Retina (tissue), 1 donor: ENCODE measurements around the gene NSMCE1.

Experiments
- DNase-seq: peaks from one replicate; pipeline ENCODE4 v3.0.0-alpha.2; 2016

The NSMCE1 gene

GRCh38 chr16:27268376-27269299 is at the start of gene NSMCE1:
Gene NSMCE1, minus strand, starts transcription at chr16:27268772. Its CDS starts 11,202 bp downstream, at chr16:27257570.
- DNase-seq, result peak; percentile 95

GRCh38 chr16:27317738-27318391 is 49.3 kb upstream of the NSMCE1 start:
- no peak for DNase-seq

- DNase-seq, result no peak
Measured at GRCh38 chr16:27317320-27317719, 48.7 kb upstream of the NSMCE1 start.

- no peak for DNase-seq
Measured at GRCh38 chr16:27316038-27316680, 47.6 kb upstream of the NSMCE1 start.

GRCh38 chr16:27315333-27316037 is 46.9 kb upstream of the NSMCE1 start:
- no peak for DNase-seq

GRCh38 chr16:27314986-27315332 is 46.4 kb upstream of the NSMCE1 start:
- no peak for DNase-seq

- DNase-seq, result peak; percentile 51
Measured at GRCh38 chr16:27314161-27314723, 45.7 kb upstream of the NSMCE1 start.

- peak; percentile 39 for DNase-seq
Measured at GRCh38 chr16:27313422-27314160, 45.0 kb upstream of the NSMCE1 start, which contains the start of gene IL4R. Gene IL4R, plus strand, starts transcription at chr16:27313974. Its CDS starts 26,230 bp downstream, at chr16:27340204.

GRCh38 chr16:27312580-27313421 is 44.2 kb upstream of the NSMCE1 start:
- no peak for DNase-seq

GRCh38 chr16:27311897-27312303 is 43.3 kb upstream of the NSMCE1 start:
- no peak for DNase-seq

- DNase-seq, result no peak
Measured at GRCh38 chr16:27311448-27311830, 42.9 kb upstream of the NSMCE1 start.

GRCh38 chr16:27310576-27311447 is 42.2 kb upstream of the NSMCE1 start:
- no peak for DNase-seq

- no peak for DNase-seq
Measured at GRCh38 chr16:27308792-27309191, 40.2 kb upstream of the NSMCE1 start.

- no peak for DNase-seq
Measured at GRCh38 chr16:27305839-27306442, 37.4 kb upstream of the NSMCE1 start.

GRCh38 chr16:27304881-27305745 is 36.5 kb upstream of the NSMCE1 start:
- no peak for DNase-seq

GRCh38 chr16:27304102-27304501 is 35.5 kb upstream of the NSMCE1 start:
- DNase-seq, result no peak

GRCh38 chr16:27303256-27304100 is 34.9 kb upstream of the NSMCE1 start:
- DNase-seq, result no peak
